Natural killer cell (primary cell): Measurements from ENCODE around the gene PIWIL1. TPM values are rescaled to one million over a fixed set of nuclear protein-coding genes. Genes with fewer than 3 reads are reported as not detected.

ENCODE experiments used
- ATAC-seq, 3 donors: fragments of 150-1000 bp in 2 of 3; fragments of 200-7000 bp in 1 of 3; cut with Tn5 transposase; 1 replicate in 1 of 3; 2 replicates in 2 of 3; pipeline ENCODE4 v1.10.0; 2021; ENCODE audit warnings: mild to moderate bottlenecking in 2 of 3, moderate library complexity in 2 of 3
- DNase-seq, 2 donors: peaks; one replicate each; pipeline versions ENCODE4 v3.0.0 to v3.0.0-alpha.2; 2013 to 2021; ENCODE audit warnings: mixed read lengths in 1 of 2
- H3K27ac ChIP-seq: one replicate; pipeline ENCODE4 v1.5.1; 2013; ENCODE audit warnings: mild to moderate bottlenecking, low read length
- H3K27me3 ChIP-seq: one replicate; pipeline ENCODE4 v1.6.1; 2013; ENCODE audit warnings: low read length; ENCODE audit not compliant: control insufficient read depth, insufficient read depth
- H3K36me3 ChIP-seq: one replicate; pipeline ENCODE4 v1.6.1; 2013; ENCODE audit warnings: low read length; ENCODE audit not compliant: control insufficient read depth, insufficient read depth
- H3K4me1 ChIP-seq: one replicate; pipeline ENCODE4 v1.6.1; 2013; ENCODE audit warnings: low read length; ENCODE audit not compliant: control insufficient read depth, insufficient read depth
- H3K4me3 ChIP-seq: one replicate; pipeline ENCODE4 v1.5.1; 2013; ENCODE audit warnings: low read length
- H3K9me3 ChIP-seq: one replicate; pipeline ENCODE4 v1.6.1; 2013; ENCODE audit warnings: low read length; ENCODE audit not compliant: control insufficient read depth, insufficient read depth
- H3K27ac Mint-ChIP-seq, 2 donors: one replicate each; pipeline ENCODE4 v1.8.0; 2022; ENCODE audit warnings: mild to moderate bottlenecking in 2 of 2, mixed read lengths in 2 of 2, moderate library complexity in 1 of 2
- H3K27me3 Mint-ChIP-seq, 2 donors: one replicate each; pipeline ENCODE4 v1.8.0; 2022; ENCODE audit warnings: low read depth in 2 of 2, mixed read lengths in 2 of 2
- H3K36me3 Mint-ChIP-seq: one replicate; pipeline ENCODE4 v1.8.0; 2022; ENCODE audit warnings: mixed read lengths
- H3K4me1 Mint-ChIP-seq, 2 donors: one replicate each; pipeline ENCODE4 v1.8.0; 2022; ENCODE audit warnings: mixed read lengths in 2 of 2
- H3K4me3 Mint-ChIP-seq: one replicate; pipeline ENCODE4 v1.8.0; 2022; ENCODE audit warnings: mild to moderate bottlenecking, moderate library complexity, mixed read lengths
- H3K9me3 Mint-ChIP-seq, 2 donors: one replicate each; pipeline ENCODE4 v1.8.0; 2022; ENCODE audit warnings: mixed read lengths in 2 of 2
- WGBS: methylation state at CpG from one replicate; pipeline ENCODE4 v1.1.7; 2013; ENCODE audit warnings: missing lambda C conversion rate; ENCODE audit not compliant: insufficient coverage; 5-methylcytosine and 5-hydroxymethylcytosine counted together
- intact Hi-C: fragments of 100-400 bp; cut with micrococcal nuclease; formaldehyde crosslinking; loops from one replicate; pipeline ENCODE4 v1.14.2; 2022
- total RNA-seq, 4 donors: library from RNA; stranded (reverse); fragments of 120-200 nt in 1 of 4; gene quantifications; one replicate each; pipeline versions ENCODE4 v1.2.3 to v1.2.4, GENCODE V29; 2013 to 2022
- TF ChIP-seq, protein P1 (sequence below): fragments of 200-600 bp; IDR thresholded peaks from one replicate; pipeline ENCODE4 v1.8.0; 2022; ENCODE audit warnings: antibody characterized with exemption

PIWIL1 gene
- total RNA-seq, 3 donors from 2014 or later (not counting 1 experiment from before 2014, with no cell fraction given), result not detected

DNA sequence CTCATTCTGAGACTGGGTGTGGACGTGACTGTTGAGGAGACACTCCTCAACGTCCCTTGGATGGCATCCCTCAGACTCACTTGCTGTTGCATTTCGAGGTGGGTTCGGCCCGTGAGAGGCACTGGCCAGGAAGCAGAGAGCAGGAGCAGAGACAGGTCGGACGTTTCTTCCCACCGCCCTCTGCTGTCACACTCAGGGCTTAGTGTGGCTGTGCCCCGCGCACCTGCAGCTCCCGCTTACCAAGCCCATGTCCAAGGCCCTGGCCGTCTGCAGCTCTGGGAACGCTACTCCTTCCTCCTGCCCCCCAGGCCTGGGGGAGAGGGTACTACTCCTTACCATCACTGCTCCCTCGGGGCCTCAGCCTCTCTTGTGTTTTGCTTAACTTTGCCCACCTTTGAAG, 29.8 kb upstream of the PIWIL1 start:
- Histone ChIP-seq H3K4me3 (no peak overlapping the region), H3K27ac (no peak overlapping the region), H3K27me3 (no peaks in the 10 kb centered on the region), H3K9me3 (no peaks in the 10 kb centered on the region), H3K4me1 (no peaks in the 10 kb centered on the region), H3K36me3 (no peaks in the 10 kb centered on the region)
- TF ChIP-seq, protein P1, sequence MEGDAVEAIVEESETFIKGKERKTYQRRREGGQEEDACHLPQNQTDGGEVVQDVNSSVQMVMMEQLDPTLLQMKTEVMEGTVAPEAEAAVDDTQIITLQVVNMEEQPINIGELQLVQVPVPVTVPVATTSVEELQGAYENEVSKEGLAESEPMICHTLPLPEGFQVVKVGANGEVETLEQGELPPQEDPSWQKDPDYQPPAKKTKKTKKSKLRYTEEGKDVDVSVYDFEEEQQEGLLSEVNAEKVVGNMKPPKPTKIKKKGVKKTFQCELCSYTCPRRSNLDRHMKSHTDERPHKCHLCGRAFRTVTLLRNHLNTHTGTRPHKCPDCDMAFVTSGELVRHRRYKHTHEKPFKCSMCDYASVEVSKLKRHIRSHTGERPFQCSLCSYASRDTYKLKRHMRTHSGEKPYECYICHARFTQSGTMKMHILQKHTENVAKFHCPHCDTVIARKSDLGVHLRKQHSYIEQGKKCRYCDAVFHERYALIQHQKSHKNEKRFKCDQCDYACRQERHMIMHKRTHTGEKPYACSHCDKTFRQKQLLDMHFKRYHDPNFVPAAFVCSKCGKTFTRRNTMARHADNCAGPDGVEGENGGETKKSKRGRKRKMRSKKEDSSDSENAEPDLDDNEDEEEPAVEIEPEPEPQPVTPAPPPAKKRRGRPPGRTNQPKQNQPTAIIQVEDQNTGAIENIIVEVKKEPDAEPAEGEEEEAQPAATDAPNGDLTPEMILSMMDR, result no peak
- Mint-ChIP-seq H3K36me3 (no peaks in the 10 kb centered on the region), H3K4me3 (no peak overlapping the region), H3K4me1 (no peaks in the 10 kb centered on the region), H3K27ac (no peak overlapping the region), H3K9me3 (no peaks in the 10 kb centered on the region), H3K27me3 (peaks cover 0 to 9% of the 10 kb centered on the region in 2 donors)
- no peak for DNase-seq
- no peak for ATAC-seq
- WGBS, result 82% methylated on average over 14 of the region's 14 CpGs
- intact Hi-C loops, result no loop called here

DNA sequence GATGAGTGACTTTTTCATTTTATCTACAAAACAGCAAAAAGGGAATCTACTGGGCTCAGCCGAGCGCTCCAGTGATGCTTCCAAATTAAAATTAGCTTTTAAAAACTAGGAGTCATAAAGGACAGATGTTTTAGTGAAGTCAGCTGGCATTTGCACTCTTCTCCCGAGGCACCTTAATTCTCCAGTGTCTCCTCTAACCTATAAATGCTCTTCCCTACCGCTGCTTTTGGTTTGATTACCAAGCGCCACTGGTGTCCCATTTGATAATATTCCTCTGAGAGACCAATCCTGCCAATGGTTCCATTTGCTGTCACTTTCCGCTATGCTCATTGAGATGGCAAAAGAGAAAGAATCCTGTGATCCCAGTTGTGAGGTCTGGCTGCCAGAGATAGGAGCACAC, 29.3 kb upstream of the PIWIL1 start:
- no peaks in the 10 kb centered on the region for H3K4me1 Mint-ChIP-seq
- no peaks in the 10 kb centered on the region for H3K9me3 ChIP-seq
- H3K27ac ChIP-seq, result no peak overlapping the region
- intact Hi-C loops, result no loop called here
- H3K36me3 Mint-ChIP-seq, result no peaks in the 10 kb centered on the region
- no peaks in the 10 kb centered on the region for H3K27me3 ChIP-seq
- H3K36me3 ChIP-seq, result no peaks in the 10 kb centered on the region
- no peak overlapping the region for H3K4me3 Mint-ChIP-seq
- H3K9me3 Mint-ChIP-seq, result no peaks in the 10 kb centered on the region
- WGBS, result 90% methylated on average over 6 of the region's 6 CpGs
- H3K4me1 ChIP-seq, result no peaks in the 10 kb centered on the region
- DNase-seq, result no peak
- TF ChIP-seq, protein P1, result no peak
- peaks cover 0 to 7% of the 10 kb centered on the region in 2 donors for H3K27me3 Mint-ChIP-seq
- no peak overlapping the region for H3K4me3 ChIP-seq
- H3K27ac Mint-ChIP-seq, result no peak overlapping the region
- ATAC-seq, result no peak

DNA sequence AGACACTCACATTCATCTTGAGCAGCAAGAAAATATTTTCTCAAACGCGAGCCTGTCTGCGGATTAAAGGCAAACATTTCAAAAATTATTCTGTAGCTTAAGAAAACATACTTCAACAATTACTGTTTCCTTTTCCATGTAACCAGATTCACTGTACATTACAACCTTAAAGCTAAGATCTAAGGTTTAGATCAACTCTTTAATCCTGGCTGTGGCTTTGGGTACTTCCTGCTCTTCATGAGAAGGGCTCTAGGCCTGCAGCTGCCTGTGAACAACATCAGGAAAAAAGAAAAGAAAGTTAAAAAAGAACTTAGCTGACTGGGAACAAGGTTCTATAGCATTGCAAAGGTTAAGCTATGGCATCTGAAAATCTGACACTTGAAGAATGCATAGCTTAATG, 21.4 kb upstream of the PIWIL1 start:
- 61% methylated on average over 3 of the region's 3 CpGs for WGBS

DNA sequence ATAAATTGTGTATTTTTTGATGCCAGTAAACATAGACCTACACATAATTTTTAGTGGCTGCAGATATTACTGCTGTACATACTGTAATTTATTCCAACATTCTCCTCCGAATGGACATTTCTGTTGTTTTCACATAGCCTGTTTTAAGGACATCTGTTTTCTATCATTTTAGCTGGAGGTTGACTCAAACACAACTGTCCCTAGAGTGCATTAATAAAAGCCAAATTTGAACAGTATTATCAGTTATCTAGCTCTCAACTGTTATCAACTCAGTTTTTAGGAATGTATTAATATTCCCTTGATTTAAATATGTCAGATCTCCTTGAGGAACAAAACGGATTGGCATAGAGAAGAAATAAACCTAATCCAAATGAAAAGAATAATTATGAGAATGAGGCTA, 17.2 kb upstream of the PIWIL1 start:
- Histone ChIP-seq H3K4me1 (no peaks in the 10 kb centered on the region), H3K4me3 (no peak overlapping the region), H3K9me3 (no peaks in the 10 kb centered on the region), H3K27ac (no peak overlapping the region), H3K27me3 (no peaks in the 10 kb centered on the region), H3K36me3 (no peaks in the 10 kb centered on the region)
- no peak for DNase-seq
- Mint-ChIP-seq H3K36me3 (no peaks in the 10 kb centered on the region), H3K27ac (no peak overlapping the region), H3K4me1 (no peaks in the 10 kb centered on the region), H3K9me3 (no peaks in the 10 kb centered on the region), H3K27me3 (peaks cover 0 to 6% of the 10 kb centered on the region in 2 donors), H3K4me3 (no peak overlapping the region)
- TF ChIP-seq, protein P1, result no peak
- intact Hi-C loops, result no loop called here
- 77% methylated on average over 1 of the region's 2 CpGs for WGBS
- ATAC-seq, result no peak

More for the DNA sequence above, 21.4 kb upstream of the PIWIL1 start:
- ATAC-seq (no peak), DNase-seq (no peak)
- H3K36me3 Mint-ChIP-seq, result no peaks in the 10 kb centered on the region
- H3K4me3 Mint-ChIP-seq, result no peak overlapping the region
- H3K4me1 Mint-ChIP-seq, result no peaks in the 10 kb centered on the region
- TF ChIP-seq, protein P1, result no peak
- intact Hi-C loops, result no loop called here
- Histone ChIP-seq H3K36me3 (no peaks in the 10 kb centered on the region), H3K4me1 (no peaks in the 10 kb centered on the region), H3K27ac (no peak overlapping the region), H3K4me3 (no peak overlapping the region), H3K9me3 (no peaks in the 10 kb centered on the region), H3K27me3 (no peaks in the 10 kb centered on the region)
- no peak overlapping the region for H3K27ac Mint-ChIP-seq
- H3K9me3 Mint-ChIP-seq, result no peaks in the 10 kb centered on the region
- H3K27me3 Mint-ChIP-seq, result peaks cover 0 to 10% of the 10 kb centered on the region in 2 donors
